DOHH2 (cell line): ENCODE data around the gene KIF26B.

Experiments
- CTCF ChIP-seq: fragments of 200-600 bp; sonication (generic); IDR thresholded peaks from one replicate; pipeline ENCODE4 v1.5.1; 2014; ENCODE audit warnings: antibody characterized with exemption, mild to moderate bottlenecking, low read depth, low read length; ENCODE audit not compliant: poor library complexity, severe bottlenecking
- EZH2phosphoT487 ChIP-seq: fragments of 200-600 bp; sonication (generic); IDR thresholded peaks from 2 replicates; pipeline ENCODE4 v1.6.1; 2017; ENCODE audit warnings: borderline replicate concordance, mild to moderate bottlenecking, antibody characterized with exemption, low read length, moderate library complexity, mixed read lengths

- TF ChIP-seq CTCF, result no peak
- TF ChIP-seq EZH2phosphoT487, result no peak
These were observed 5.5 kb downstream of the KIF26B start for GRCh38 chr1:245160288-245160687.
